HG03103 (cell line): ENCODE measurements around the gene PREX1.
"Not testable (repeated sequence)": the region's sequence is repeated elsewhere in the genome, so short reads cannot be mapped to it uniquely, and the experiment has no call there.

ENCODE experiments used
- ATAC-seq: cut with Tn5 transposase; IDR thresholded peaks from one replicate; pipeline ENCODE4 v1.9.1; 2021; ENCODE audit warnings: low read depth; ENCODE audit not compliant: unreplicated experiment

PREX1 gene

DNA sequence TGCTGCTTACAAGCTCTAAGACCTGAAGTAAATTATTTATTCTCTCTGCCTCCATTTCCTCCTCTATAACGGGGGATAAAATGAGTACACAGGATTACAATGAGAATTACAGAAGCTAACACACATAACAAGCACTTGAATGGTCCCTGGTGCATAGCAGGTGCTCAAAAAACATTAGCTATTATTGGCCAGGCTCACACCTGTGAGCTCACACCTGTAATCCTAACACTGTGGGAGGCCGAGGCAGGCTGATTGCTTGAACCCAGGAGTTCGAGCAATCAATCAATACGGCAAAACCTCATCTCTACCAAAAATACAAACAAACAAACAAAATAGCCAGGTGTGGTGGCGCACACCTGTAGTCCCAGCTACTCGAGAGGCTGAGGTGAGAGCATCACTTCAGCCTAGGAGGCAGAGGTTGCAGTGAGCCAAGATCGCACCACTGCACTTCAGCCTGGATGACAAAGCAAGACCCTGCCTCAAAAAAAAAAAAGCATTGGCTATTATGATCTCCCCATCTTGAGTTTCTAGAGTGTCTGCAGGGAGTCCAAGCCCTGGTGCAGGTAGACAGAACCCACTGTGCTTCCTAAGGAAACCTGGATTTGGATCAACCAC, 68.1 kb downstream of the PREX1 start:
- ATAC-seq, result no peak

DNA sequence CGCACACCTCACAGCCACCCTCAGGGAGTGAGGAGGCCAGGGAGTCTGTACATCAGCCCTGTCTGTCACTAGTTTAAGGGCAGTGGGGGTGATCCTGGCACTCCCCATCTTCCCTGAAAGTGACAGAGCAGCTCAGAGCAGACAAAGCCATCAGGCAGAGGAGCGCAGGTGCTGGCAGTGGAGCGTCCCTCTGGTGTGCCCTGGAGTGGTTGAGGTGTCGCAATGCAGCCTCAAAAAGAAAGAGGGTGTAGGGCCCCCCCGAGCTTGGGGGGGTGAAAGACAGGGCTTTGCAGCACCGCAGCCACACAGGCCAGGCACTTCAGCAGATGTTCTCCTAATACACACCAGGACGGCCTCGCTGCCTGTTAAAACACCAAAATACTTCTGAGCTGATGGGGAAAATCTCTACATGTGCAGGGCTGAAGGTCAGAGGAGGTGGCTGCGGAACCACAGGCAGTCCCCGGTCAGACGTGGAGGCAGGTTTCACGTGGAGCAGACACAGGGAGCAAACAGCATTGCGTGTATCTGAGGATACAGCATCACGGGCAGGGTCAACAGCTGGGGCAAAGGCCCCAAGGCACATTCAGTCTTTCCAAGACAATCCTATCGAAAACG, 69.5 kb downstream of the PREX1 start:
- no peak for ATAC-seq

DNA sequence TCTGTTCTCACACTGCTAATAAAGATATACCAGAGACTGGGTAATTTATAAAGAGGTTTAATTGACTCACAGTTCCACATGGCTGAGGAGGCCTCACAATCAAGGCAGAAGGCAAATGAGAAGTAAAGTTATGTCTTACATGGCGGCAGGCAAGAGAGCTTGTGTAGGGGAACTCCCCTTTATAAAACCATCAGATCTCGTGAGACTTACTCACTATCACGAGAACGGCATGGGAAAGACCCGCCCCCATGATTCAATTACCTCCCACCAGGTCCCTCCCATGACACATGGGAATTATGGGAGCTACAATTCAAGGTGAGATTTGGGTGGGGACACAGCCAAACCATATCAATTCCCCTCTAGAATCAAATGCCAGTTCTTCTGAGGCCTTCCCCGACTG, 71.0 kb downstream of the PREX1 start:
- not testable (repeated sequence) for ATAC-seq

DNA sequence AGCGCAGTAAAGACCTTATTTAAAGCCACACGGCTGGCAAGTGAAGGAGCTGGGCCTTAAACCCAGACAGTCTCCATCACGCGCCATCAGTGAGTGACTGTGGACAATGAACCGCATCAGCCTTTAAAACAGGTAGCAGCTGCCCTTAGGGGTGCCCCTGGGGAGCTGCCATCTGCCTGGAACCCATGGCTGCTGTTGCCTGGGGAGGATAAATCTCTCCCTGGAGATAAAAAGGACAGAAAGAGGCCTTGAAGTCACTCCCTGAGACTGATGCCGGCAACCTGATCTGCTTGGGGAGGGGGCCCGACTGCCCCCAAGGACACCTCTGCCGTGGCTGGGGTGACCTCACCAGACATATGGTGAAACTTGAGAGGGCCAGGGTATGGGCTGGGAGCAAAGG, 73.5 kb downstream of the PREX1 start:
- no peak for ATAC-seq

DNA sequence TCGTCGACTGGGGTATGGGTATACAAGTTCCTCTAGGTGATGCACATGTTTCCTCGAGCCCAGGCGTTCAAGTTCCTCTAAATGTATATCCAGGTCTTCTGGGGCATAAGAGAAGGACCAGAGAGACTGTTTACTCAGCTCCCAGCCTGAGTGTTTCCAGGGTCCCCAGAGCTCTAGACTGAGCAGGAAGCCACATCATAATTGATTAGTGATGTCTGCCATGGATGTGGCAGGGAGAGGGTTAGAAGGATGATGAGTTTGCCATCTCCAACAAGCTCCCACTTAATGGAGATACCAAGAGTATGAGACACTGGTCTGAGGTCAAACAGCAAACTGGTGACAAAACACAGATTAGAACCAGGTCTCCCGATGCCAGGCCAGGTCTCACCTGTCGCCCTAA, 74.8 kb downstream of the PREX1 start:
- ATAC-seq, result no peak

DNA sequence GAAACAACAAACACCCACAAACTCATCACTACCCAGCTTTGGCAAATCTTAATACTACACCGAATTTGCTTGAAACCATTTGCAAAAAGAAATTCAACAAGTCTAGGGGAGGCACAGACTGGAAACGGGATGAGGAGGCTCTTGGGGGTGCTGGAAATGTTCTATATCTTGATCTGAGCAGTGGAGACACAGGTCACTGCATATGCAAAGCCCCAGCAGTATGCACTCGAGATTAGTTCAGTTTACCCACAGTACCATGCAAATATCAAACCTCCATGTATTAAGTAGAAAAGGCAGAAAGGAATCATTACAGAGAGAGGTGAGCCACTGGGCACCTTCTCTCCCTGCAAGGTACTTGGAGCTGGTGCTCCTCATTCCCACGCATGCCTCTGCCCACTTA, 75.9 kb downstream of the PREX1 start:
- ATAC-seq, result no peak

DNA sequence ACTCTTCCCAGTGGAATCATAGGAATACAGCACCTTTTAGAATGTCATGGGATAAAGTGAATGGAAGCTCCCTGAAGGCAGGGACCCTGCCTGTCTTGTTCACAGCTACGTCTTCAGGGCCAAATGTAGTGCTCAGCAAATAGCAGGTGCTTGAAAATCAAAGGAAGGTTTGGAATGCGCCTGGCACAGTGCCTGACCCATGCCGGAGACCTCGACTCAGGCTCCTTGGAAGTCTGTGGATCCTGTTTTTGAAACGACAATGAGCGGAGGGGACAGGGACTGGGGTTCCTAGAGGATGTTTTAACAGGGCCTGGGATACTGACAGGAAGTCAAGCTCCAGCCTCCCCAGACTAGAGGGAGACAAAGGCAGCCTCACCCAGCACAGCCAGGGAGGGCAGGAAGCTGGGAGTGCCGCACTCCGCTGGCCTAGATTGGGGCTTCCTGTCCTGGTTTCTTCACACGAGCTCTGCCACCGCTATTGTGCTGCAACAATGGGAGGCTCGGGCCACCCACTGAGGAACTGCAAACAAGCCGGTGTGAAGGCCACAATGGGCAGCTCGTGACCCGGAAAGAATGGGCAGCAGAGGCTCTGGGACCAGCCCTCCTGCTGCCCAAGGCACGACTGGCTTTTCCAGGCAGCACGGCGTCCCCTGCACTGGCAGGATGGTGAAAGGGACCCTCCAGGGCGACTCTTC, 76.7 kb downstream of the PREX1 start:
- ATAC-seq, result no peak

DNA sequence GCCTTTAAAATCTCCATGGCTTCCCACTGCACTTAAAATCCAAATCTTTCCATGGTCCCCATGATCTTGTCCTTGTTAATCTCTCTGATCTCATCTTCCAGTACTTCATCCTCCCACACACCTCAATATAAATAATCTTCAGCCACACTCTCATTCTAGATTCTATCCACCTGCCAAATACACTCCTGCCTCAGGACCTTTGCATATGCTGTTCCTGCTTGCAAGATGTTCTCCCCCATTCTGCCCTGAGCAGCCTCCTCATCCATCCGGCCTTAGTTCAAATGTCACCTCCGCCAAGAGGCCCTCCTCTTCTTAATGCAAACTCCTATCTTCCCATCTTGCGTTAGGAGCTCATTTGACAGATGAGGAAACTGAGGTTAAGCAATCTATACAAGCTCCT, 77.4 kb downstream of the PREX1 start:
- ATAC-seq, result no peak

DNA sequence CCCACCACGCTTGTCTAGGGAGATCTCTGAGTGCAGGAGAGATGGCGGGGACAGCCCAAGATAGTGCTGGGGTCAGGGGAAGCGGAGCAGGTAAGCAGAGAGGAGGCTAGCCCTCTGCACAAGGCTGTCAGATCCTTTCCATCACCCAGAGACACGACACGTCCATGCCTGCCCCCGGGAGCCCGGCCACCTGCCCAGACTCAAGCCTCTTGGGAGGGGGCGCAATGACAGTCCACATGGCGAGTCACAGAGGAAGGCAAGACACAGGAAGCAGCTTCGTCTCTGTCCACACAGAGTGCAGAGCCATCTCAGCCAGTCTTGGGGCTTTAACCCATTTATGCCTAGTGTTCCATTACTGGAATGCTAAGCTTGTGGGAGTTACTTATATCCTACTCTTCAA, 78.4 kb downstream of the PREX1 start:
- ATAC-seq, result no peak

DNA sequence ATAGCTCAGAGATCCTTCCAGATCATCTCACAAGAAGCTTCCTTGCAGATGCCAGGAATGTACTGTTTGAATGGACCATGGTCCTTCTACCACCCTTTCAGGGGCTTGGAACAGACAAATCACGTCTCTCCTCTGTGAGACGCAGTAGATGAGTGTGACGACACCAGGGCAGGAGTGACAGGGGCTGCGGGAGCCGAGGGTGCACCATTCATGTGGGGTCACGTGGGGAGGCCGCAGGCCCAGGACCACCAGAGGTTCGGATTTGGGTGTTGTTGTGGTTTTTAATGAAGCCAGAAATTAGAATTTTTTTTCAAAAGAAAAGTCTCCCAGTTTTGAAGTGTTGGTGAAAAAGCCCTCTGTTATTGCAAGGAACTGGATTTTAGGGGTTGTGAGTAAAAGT, 79.2 kb downstream of the PREX1 start:
- ATAC-seq, result no peak

DNA sequence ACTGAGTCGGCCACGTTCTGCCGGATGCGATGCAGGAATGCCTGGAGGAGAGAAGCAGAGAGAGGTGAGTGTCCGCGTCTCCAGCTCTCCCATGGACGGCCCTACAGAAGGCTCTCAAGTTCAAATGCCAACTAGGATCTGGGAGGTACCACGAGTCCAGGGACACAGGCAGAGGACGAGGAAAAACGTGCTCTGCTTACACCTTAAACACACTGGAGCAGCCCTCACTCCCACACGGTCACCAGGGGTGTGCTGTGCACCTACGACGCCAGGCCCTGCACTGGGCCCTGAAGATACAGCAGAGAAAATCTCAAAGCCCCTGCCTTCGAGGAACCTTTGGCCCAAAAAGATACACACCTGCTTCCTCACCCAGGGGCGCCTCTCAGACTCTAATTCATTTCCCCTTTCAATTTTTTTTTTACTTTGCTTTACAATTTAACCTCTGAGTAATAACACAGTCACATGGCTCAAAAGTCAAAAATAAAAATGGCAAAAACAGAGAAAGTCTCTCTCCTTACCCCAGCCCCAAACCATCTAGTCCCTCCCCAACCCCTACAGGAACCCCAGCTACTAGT, 79.9 kb downstream of the PREX1 start:
- no peak for ATAC-seq

DNA sequence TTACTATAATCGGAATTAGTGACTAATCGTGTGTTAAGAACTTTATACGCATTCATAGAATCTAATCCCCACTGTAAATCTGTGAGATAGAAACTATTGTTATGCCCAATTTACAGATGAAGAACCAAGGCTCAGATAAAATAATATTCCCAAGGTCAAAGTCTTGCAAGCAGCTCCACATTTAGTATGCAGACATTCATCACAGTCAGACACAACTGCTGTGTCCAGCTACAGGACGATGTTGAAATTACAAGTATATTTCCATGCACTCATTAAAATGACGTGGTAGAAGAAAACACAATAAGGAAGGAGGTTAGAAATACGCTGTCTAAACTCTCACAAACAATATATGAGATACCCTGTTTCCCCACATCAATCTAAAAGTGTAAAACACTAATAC, 82.5 kb downstream of the PREX1 start:
- no peak for ATAC-seq

DNA sequence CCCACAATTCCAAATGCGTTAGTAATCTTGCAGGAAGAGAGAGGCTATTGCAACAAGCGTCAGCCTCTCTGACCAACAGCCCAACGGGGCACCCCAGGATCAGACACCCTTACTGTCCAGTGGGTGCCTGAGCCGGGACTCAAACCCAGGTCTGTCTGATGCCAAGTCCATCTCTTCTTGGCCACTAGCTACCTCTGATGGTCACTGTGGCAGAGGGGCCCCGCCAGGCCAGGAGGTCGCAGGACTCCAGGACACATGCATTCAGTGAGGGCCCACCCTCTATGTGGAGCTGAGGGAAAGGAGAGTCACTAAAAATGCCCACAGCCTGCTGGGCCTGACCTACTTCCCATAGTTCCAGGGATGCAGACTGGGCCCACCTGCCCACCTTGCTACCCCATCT, 83.3 kb downstream of the PREX1 start:
- no peak for ATAC-seq

DNA sequence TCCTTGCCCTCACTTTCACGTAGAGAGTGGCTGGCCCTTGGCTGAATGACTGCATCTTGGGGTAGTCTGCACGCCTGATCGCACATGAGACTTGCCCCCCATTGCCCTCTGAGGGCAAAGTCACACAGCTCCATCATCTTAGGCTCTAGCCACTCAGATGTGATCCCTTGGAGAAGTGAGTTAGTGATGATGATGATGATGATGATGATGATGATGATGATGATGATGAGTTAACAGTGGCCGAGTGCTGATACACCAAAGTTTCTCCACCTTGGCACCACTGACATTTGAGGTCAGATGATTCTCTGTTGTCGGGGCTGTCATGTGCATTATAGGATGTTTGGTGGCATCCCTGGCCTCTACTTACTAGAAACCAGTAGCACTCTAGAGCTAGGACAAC, 84.0 kb downstream of the PREX1 start:
- ATAC-seq, result no peak

DNA sequence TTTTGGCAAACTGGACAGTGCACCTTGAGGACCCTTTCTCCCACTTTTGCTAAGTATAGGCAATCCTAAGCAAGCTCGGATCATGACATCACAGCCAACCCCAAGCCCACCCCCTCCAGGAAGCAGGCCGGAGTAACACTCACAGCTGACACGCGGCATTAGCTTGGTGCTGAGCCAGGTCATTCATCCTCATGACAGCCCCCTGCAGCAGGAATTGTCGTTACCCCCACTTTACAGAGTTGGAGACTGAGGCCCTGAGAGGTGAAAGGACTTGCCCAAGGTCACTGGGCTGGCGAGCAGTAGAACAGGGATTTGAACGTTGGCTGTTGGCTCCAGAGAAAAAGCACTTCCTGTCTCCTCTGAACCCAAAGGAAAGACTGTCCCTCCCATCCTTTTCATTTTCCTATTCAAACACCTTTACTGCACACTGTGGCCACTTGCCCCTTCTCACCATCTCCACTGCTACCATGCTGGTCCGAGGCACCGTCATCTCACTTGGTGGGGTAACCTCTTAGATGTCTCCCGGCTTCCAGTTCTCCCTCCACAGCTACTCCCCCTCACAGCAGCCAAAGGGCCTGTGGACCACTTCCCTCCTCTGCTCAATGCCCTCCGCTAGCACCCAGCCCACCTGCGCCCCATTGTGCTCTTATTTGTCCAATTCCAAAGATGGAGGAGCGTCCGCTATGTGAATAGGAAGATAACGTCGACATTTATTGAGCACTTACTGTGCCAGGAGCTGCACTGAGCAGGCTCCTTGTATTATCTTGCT, 84.7 kb downstream of the PREX1 start:
- no peak for ATAC-seq

DNA sequence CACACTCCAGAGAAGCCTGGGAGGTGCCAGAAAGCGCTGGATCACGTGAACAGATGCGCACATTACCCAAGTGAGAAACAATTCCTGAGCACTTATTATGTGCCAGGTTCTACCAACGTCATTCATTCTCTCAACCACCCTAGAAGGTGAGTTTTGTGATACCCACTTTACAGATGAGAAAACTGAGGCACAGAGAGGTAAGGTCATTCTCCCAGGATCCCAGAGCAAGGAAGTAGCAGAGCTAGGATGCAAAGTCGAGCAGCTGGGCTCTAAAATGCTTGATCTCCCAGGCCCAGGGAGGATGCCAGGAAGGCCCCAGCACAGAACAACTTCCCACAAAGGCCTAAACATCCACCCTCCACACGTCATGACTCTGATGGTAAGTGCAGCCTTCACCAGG, 85.6 kb downstream of the PREX1 start:
- no peak for ATAC-seq

DNA sequence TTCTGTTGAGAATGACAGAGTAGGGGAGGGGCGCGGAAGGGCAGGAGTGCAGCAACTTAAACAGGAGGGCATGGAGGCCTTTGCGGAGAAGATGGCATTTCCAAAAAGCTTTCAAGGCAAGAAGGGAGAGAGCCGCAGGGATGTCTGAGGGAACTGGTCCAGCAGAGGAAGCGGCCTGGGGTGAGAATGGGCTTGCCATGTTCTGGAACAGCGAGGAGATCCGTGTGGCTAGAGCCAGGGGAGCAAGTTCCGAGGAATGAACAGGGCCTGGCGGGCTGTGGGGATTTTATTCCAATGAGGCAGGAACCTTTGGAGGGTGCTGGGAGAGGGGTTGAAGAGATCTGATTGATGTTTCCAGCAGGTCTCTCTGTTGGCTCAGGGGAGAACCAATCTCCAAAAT, 86.1 kb downstream of the PREX1 start:
- no peak for ATAC-seq

DNA sequence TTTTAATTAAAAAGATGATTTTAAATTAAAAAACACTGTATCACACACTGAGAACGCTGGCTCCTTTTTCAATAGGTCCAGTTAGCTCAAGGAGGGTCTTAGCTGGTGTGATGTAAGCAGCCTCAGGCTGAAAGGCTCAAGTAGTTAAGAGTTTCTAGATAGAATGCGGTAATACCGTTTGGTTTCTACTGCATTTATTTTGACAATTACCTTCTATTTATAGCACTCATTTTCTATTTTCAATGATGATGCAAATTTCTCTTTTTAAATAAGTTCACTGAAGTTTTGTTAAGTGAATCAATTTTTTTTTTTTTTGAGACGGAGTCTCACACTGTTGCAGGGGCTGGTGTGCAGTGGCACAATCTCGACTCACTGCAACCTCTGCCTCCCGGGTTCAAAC, 87.1 kb downstream of the PREX1 start:
- no peak for ATAC-seq

DNA sequence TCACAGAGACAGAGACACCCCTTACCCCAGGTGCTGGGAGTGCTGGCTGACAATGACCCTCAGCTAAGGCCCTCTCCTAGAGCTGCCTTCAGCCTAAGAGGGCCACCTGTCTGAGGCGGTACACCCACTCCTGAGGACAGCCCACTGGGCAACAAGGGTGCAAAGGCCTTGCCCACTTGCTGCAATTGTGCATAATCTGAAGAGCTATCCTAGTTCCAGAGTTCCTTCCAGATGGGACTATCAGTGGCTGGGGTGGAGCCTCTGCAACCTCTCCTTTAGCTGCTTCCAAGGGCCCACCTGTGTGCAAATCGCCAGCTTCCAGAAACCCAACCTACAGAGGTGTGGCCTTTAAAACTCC, 87.5 kb downstream of the PREX1 start:
- ATAC-seq, result no peak

DNA sequence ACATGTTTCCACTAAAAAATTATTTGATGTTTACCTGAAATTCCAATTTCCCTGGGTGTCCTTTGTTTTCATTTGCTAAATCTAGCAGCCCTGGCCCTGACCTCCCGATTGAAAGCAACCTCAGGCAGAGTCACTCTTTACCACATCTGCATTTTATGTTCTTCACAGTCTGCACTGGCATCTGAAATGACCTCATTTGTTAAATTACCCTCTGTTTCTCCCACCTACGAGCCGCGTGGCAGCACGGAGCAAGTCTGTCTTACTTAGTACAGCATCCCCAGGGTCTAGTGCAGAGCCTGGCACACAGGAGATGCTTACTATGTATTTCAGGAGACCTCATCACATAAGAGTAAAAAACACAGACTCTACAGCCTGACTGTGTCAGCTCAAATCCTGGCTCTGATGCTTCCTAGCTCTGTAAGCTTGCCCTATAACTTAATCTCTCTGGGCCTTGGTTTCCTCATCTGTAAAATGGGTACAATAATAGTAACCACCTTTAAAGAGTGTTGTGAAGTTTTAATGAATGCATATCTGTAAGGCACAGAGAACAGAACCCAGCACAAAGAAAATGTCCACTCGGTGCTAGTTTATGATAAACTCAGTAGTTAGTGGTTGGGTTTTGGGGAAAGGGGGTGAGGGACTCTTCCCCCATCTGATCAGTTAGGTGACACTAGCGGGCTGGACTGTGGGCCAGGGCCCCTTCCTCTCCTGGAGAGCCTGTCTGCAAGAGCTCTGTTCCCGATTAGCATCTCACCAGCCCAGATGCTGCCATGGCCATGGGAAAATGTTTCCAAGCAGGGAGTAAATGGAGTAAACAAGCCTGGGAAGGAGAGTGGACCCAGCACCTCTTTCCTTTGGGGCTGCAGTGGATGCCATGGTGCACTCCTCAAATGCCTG, 88.2 kb downstream of the PREX1 start:
- no peak for ATAC-seq
